HL-60 (cell line): ENCODE measurements around the gene HMCN1.

Experiments
- TF ChIP-seq, protein P1 (sequence below): IDR thresholded peaks from one replicate; pipeline ENCODE4 v1.5.1; 2011; ENCODE audit warnings: low read length, control low read depth, inconsistent platforms; ENCODE audit not compliant: insufficient read depth
- TF ChIP-seq, protein P2 (sequence below): IDR thresholded peaks from 2 replicates; pipeline ENCODE4 v1.6.1; 2012; ENCODE audit warnings: low read depth; ENCODE audit not compliant: insufficient replicate concordance

DNA sequence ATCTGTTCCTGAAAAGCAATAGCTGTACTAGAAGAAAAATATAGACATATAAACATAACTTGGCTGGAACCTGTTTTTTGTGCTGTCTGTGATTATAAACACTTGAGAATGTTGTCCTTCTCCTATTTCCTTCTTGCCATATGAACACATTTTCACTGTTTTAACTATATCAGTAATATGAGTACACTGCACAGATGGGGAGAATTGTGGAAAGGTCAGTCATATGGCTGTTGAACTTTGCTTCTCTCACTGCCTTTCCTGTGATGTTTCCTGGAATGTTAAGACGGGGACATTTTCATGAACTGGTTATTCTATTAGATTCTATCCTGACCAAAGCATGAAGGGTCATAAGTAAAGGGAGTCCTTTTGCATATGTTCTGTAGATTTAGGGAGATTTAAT is 24.9 kb downstream of the HMCN1 start:
- TF ChIP-seq, protein P1, sequence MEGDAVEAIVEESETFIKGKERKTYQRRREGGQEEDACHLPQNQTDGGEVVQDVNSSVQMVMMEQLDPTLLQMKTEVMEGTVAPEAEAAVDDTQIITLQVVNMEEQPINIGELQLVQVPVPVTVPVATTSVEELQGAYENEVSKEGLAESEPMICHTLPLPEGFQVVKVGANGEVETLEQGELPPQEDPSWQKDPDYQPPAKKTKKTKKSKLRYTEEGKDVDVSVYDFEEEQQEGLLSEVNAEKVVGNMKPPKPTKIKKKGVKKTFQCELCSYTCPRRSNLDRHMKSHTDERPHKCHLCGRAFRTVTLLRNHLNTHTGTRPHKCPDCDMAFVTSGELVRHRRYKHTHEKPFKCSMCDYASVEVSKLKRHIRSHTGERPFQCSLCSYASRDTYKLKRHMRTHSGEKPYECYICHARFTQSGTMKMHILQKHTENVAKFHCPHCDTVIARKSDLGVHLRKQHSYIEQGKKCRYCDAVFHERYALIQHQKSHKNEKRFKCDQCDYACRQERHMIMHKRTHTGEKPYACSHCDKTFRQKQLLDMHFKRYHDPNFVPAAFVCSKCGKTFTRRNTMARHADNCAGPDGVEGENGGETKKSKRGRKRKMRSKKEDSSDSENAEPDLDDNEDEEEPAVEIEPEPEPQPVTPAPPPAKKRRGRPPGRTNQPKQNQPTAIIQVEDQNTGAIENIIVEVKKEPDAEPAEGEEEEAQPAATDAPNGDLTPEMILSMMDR: no peak
- TF ChIP-seq, protein P2, sequence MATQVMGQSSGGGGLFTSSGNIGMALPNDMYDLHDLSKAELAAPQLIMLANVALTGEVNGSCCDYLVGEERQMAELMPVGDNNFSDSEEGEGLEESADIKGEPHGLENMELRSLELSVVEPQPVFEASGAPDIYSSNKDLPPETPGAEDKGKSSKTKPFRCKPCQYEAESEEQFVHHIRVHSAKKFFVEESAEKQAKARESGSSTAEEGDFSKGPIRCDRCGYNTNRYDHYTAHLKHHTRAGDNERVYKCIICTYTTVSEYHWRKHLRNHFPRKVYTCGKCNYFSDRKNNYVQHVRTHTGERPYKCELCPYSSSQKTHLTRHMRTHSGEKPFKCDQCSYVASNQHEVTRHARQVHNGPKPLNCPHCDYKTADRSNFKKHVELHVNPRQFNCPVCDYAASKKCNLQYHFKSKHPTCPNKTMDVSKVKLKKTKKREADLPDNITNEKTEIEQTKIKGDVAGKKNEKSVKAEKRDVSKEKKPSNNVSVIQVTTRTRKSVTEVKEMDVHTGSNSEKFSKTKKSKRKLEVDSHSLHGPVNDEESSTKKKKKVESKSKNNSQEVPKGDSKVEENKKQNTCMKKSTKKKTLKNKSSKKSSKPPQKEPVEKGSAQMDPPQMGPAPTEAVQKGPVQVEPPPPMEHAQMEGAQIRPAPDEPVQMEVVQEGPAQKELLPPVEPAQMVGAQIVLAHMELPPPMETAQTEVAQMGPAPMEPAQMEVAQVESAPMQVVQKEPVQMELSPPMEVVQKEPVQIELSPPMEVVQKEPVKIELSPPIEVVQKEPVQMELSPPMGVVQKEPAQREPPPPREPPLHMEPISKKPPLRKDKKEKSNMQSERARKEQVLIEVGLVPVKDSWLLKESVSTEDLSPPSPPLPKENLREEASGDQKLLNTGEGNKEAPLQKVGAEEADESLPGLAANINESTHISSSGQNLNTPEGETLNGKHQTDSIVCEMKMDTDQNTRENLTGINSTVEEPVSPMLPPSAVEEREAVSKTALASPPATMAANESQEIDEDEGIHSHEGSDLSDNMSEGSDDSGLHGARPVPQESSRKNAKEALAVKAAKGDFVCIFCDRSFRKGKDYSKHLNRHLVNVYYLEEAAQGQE: no peak
